B cell (primary cell): ENCODE results near the gene WNT9B. TPM values are rescaled to one million over a fixed set of nuclear protein-coding genes. Genes with fewer than 3 reads are reported as not detected.

Experiments
- ATAC-seq: fragments of 200-7000 bp; cut with Tn5 transposase; one replicate; pipeline ENCODE4 v1.10.0; 2021; ENCODE audit warnings: low read depth, mild to moderate bottlenecking, moderate number of reproducible peaks, moderate library complexity
- CTCF ChIA-PET: fragments of 350-600 bp; sonication (Branson Sonifier 250); formaldehyde crosslinking; loops from one replicate; lab custom pipeline; 2021; ENCODE audit warnings: antibody characterized with exemption, inconsistent platforms; lab: Charles Lee
- POLR2A ChIA-PET: fragments of 350-600 bp; sonication (Branson Sonifier 250); formaldehyde crosslinking; loops from one replicate; lab custom pipeline; 2021; ENCODE audit warnings: antibody characterized with exemption; lab: Charles Lee
- DNase-seq: peaks from one replicate; pipeline ENCODE4 v3.0.0; 2013
- H2AFZ ChIP-seq: 2 replicates; pipeline ENCODE4 v1.6.1; 2012; ENCODE audit warnings: mild to moderate bottlenecking, low read depth, low read length; ENCODE audit not compliant: insufficient read depth, poor library complexity, severe bottlenecking
- H3K27ac ChIP-seq, 2 donors: 1 replicate in 1 of 2; 2 replicates in 1 of 2; pipeline ENCODE4 v1.5.1; 2012 to 2013; ENCODE audit warnings: low read length in 2 of 2, mild to moderate bottlenecking in 2 of 2, moderate library complexity in 1 of 2
- H3K27me3 ChIP-seq, 4 experiments: fragments of 200-600 bp in 1 of 4; sonication (generic) in 1 of 4; replicated peaks in 1 of 4; 1 replicate in 2 of 4; 2 replicates in 2 of 4; pipeline versions ENCODE4 v1.6.1 to v1.7.0; 2013 to 2016; ENCODE audit warnings: low read length in 3 of 4, mild to moderate bottlenecking in 2 of 4, mixed read lengths in 1 of 4, moderate library complexity in 1 of 4; ENCODE audit not compliant: insufficient read depth in 4 of 4, control insufficient read depth in 3 of 4; ENCODE audit errors: control extremely low read depth in 1 of 4
- H3K36me3 ChIP-seq, 2 experiments: replicated peaks in 1 of 2; 1 replicate in 1 of 2; 2 replicates in 1 of 2; pipeline versions ENCODE4 v1.6.1 to v1.7.1; 2013; ENCODE audit warnings: low read length in 1 of 2; ENCODE audit not compliant: insufficient read depth in 2 of 2, control insufficient read depth in 1 of 2; ENCODE audit errors: control extremely low read depth in 1 of 2, extremely low read depth in 1 of 2
- H3K4me1 ChIP-seq, 2 donors: fragments of 200-600 bp in 1 of 2; sonication (generic) in 1 of 2; 1 replicate in 1 of 2; 2 replicates in 1 of 2; pipeline versions ENCODE4 v1.5.1 to v1.6.1; 2013 to 2017; ENCODE audit warnings: low read length in 2 of 2; ENCODE audit not compliant: control insufficient read depth in 2 of 2, insufficient read depth in 2 of 2
- H3K4me2 ChIP-seq: replicated peaks from 2 replicates; pipeline ENCODE3; 2012; ENCODE audit warnings: mild to moderate bottlenecking, low read depth, low read length; ENCODE audit not compliant: poor library complexity, severe bottlenecking
- H3K4me3 ChIP-seq, 5 experiments: fragments of 200-600 bp in 1 of 5; sonication (generic) in 1 of 5; 1 replicate in 3 of 5; 2 replicates in 2 of 5; pipeline versions ENCODE4 v1.5.1 to v1.7.0; 2011 to 2016; ENCODE audit warnings: low read length in 4 of 5, mild to moderate bottlenecking in 4 of 5, low read depth in 2 of 5, control low read depth in 1 of 5, moderate library complexity in 1 of 5; ENCODE audit not compliant: insufficient read depth in 1 of 5; ENCODE audit errors: control extremely low read depth in 1 of 5, extremely low read depth in 1 of 5
- H3K79me2 ChIP-seq: fragments of 200-600 bp; sonication (generic); one replicate; pipeline ENCODE4 v1.6.0; 2016; ENCODE audit warnings: low read length; ENCODE audit not compliant: control insufficient read depth, insufficient read depth
- H3K9ac ChIP-seq: fragments of 200-600 bp; sonication (generic); 2 replicates; pipeline ENCODE4 v1.6.1; 2017; ENCODE audit warnings: mild to moderate bottlenecking, low read length, moderate library complexity
- H3K9me3 ChIP-seq, 3 donors: one replicate each; pipeline versions ENCODE4 v1.6.1 to v1.7.1; 2013; ENCODE audit warnings: low read length in 2 of 3; ENCODE audit not compliant: control insufficient read depth in 2 of 3, insufficient read depth in 1 of 3; ENCODE audit errors: control extremely low read depth in 1 of 3
- H4K20me1 ChIP-seq: 2 replicates; pipeline ENCODE4 v1.6.0; 2012; ENCODE audit warnings: mild to moderate bottlenecking, low read length; ENCODE audit not compliant: insufficient read depth, control insufficient read depth, poor library complexity, severe bottlenecking
- H3K27ac Mint-ChIP-seq: one replicate; pipeline ENCODE4 v1.8.0; 2021; ENCODE audit warnings: mixed read lengths
- H3K27me3 Mint-ChIP-seq: one replicate; pipeline ENCODE4 v1.8.0; 2021; ENCODE audit warnings: mixed read lengths
- H3K4me1 Mint-ChIP-seq: one replicate; pipeline ENCODE4 v1.8.0; 2021; ENCODE audit warnings: mixed read lengths
- H3K4me3 Mint-ChIP-seq: one replicate; pipeline ENCODE4 v1.8.0; 2021; ENCODE audit warnings: mixed read lengths
- H3K9me3 Mint-ChIP-seq: one replicate; pipeline ENCODE4 v1.8.0; 2022; ENCODE audit warnings: mixed read lengths; ENCODE audit not compliant: insufficient read depth
- CTCF ChIP-seq: fragments of 200-600 bp; IDR thresholded peaks from one replicate; pipeline ENCODE4 v1.8.0; 2022; ENCODE audit warnings: antibody characterized with exemption, mild to moderate bottlenecking
- EZH2 ChIP-seq: IDR thresholded peaks from 2 replicates; pipeline ENCODE4 v1.6.1; 2012; ENCODE audit warnings: borderline replicate concordance, low read depth, mild to moderate bottlenecking, moderate library complexity, low read length; ENCODE audit not compliant: insufficient read depth, poor library complexity, severe bottlenecking
- WGBS: methylation state at CpG from one replicate; pipeline ENCODE4 v1.1.5; 2013; ENCODE audit warnings: missing lambda C conversion rate; ENCODE audit not compliant: insufficient coverage; 5-methylcytosine and 5-hydroxymethylcytosine counted together
- intact Hi-C: fragments of 100-400 bp; cut with micrococcal nuclease; formaldehyde crosslinking; loops from one replicate; pipeline ENCODE4 v1.10.0; 2022
- polyA plus RNA-seq: library from polyadenylated mRNA; depleted of rRNA; stranded (reverse); fragments of >200 nt; gene quantifications from 2 replicates; pipeline ENCODE4 v1.2.3, GENCODE V29; 2012
- total RNA-seq, 2 donors: library from RNA; stranded (reverse); fragments of 120-200 nt in 1 of 2; gene quantifications; 1 replicate in 1 of 2; 2 replicates in 1 of 2; pipeline versions ENCODE4 v1.2.3 to v1.2.4, GENCODE V29; 2013 to 2022

The WNT9B gene
- total and polyA plus RNA-seq, 2 donors (not counting 1 experiment from before 2014, with no cell fraction given), result not detected

- Histone ChIP-seq H3K9me3 (peaks cover 0 to 33% (median 0%) of the 10 kb centered on the region in 3 donors), H4K20me1 (no peaks in the 10 kb centered on the region), H3K27me3 (peaks cover 0 to 94% (median 56%) of the 10 kb centered on the region in 4 experiments), H3K4me3 (peak overlapping the region in 4 of 5 experiments; percentile 42 to 72 (median 60)), H3K79me2 (no peaks in the 10 kb centered on the region), H2AFZ (peak overlapping the region; percentile 75), H3K9ac (peak overlapping the region; percentile 73), H3K27ac (no peak overlapping the region), H3K4me1 (peaks cover 47 to 60% of the 10 kb centered on the region in 2 donors), H3K36me3 (no peaks in the 10 kb centered on the region), H3K4me2 (peak overlapping the region; percentile 93)
- TF ChIP-seq EZH2 (peak; percentile 63), CTCF (no peak)
- ATAC-seq, result no peak
- peaks cover 39% of the 10 kb centered on the region for H3K4me1 Mint-ChIP-seq
- H3K4me3 Mint-ChIP-seq, result peak overlapping the region; percentile 89
- intact Hi-C loops, result no loop called here
- ChIA-PET POLR2A (interaction anchor here (0.5 kb wide), 1 partner anchor 1138 kb away, joined by 8 read pairs; no protein-coding TSS in a partner anchor), CTCF (interaction anchor here (0.8 to 1.5 kb wide), 2 partner anchors 10 to 35 kb away, joined by 3 to 4 read pairs; no protein-coding TSS in a partner anchor)
- H3K9me3 Mint-ChIP-seq, result no peaks in the 10 kb centered on the region
- H3K27ac Mint-ChIP-seq, result no peak overlapping the region
- DNase-seq, result peak; percentile 56
- 4% methylated on average over 70 of the region's 72 CpGs for WGBS
- H3K27me3 Mint-ChIP-seq, result peaks cover 61% of the 10 kb centered on the region
Observed at GRCh38 chr17:46818929-46819859, 32.2 kb upstream of the WNT9B start.
